NCI-H524 (cell line): ENCODE measurements around the gene TLNRD1.
A peak's percentile ranks its signal among the peaks of the same experiment; 100 is the strongest.
"Not testable (repeated sequence)": the region's sequence is repeated elsewhere in the genome, so short reads cannot be mapped to it uniquely, and the experiment has no call there.

Experiments
- DNase-seq, 2 experiments: peaks; one replicate each; lab custom pipeline; 2025; lab: John Stamatoyannopoulos, UW

The TLNRD1 gene

DNA sequence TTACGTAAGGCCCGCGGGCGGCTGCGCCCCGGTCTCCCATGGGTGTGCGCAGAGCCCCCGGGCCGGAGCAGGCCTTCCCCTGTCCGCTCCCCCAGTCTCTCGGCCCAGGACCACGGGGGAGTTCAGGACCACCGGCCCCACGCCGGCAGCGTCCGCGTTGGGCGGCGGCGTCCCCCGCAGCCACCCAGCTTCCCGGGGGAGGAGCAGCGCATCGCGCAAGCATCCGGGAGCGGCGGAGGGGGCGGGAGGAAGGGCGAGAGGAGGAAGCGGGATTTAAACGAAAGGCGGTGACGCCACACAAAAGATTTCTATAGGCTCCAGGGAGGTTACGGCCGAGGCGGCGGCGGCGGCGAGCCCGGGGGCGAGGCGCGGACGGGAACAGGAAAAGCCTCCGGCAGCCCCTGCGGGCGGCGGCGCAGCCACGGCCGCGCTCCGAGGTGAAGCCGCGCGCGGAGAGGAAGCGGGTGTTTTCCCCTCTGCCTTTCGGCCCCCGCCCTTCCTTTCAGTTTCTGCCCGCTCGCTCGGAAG, at the start of gene TLNRD1:
TLNRD1 (plus strand) TSS at position 300 of the 528 bp plus-strand sequence. CDS start 1,349 bp downstream, outside the sequence.
- DNase-seq: peak; percentile 60 to 81

DNA sequence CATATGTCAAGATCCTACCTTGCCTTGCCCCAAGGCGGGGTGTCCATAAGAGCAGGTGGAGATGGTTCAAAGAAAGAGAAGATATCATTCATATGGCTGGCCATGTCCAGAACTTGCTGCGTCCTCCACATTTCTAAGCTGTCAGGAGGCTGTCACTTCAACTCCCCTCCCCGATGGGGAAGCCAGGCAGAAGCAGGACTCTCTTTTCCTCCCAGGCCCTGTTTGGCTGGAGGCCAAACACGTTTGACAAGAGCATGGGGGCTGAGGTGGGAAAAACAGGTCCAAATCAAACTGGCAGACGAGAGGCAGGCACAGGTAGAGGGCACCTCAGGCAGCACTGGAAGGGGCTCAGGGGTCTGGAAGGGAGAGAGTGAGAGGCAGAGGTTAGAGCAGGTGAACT, 48.8 kb upstream of the TLNRD1 start:
- DNase-seq: no peak

DNA sequence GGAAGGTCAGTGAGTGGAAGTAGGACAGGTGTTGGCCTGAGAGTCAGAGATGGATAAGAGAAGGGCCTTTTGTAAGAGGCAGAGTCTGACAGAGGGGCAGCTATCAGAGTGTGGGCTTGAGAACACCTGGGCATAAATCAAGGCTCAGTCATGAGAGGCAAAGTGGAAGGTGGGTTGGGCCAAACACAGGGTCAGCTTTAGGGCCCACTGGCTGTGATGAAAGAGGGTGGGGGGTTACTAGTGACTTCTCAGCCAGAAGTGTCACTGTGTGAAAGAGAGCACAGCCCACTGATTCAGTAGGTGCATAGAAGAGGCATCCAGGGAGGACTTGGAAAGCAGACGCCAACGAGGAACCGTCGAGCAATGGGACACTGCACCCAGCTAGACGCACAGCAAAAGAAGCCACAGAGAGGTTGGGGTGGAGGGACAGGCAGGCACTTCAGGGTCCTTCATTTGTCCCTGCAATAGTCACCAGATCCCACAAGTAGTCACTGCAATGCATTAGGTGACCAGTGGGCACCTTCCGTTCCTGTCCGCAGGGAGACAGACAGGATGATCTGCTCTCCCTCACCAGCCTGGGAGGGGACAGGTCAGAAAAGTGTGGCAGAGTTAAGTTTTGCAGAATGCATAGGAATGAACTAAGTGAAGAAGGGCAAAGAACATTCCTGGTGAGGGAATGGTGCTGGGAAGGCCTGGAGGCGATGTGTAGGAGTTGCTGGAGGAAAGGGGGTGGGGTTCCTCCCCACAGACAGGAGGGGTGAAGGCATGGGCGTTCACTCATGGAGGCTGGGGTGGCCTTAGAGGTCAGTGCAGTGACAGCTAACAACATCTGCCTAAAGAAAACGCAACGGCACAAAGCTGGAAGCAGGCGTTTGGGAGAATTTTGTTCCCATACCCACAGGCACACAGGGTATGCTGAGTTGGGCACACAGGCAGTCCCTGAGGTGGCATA, 47.4 kb upstream of the TLNRD1 start:
- DNase-seq: no peak

DNA sequence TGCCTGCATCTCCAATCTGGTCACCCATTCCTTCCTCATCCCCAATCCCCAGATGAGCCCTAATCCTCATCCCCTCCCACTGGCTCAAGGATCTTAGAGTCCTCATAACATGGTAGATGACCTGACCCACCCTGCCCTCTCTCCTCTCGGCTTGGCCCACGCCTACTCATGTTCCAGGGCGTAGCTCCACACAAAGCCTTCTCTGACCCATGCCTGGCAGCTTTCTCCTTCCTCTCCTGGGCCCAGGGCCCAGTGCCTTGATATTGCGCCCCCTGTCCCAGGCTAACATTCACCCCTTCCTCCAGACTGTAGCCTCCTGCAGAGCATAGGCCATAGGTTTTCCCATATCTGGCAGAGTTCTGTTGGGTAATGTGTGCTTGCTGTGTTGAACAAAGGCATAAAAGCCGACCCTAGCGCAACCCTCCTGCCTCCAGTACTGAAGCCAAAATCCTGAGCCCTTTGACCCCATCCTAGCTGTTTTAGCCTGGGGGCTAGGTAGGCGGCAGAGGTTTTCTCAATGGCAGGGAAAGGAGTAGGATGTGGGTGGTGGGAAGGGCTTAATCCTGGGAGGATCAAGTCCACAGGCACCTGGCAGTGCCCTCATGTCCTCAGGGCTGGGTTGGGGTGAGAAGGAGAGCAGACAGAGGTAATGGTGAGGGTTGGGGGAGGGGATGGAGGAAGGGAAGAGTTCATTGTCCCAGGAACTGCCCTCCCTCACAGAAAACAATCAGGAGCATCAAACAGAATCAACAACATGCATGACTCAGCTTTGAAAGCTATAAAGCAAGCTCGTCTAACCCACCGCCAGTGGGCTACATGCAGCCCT, 46.6 kb upstream of the TLNRD1 start:
- no peak for DNase-seq

DNA sequence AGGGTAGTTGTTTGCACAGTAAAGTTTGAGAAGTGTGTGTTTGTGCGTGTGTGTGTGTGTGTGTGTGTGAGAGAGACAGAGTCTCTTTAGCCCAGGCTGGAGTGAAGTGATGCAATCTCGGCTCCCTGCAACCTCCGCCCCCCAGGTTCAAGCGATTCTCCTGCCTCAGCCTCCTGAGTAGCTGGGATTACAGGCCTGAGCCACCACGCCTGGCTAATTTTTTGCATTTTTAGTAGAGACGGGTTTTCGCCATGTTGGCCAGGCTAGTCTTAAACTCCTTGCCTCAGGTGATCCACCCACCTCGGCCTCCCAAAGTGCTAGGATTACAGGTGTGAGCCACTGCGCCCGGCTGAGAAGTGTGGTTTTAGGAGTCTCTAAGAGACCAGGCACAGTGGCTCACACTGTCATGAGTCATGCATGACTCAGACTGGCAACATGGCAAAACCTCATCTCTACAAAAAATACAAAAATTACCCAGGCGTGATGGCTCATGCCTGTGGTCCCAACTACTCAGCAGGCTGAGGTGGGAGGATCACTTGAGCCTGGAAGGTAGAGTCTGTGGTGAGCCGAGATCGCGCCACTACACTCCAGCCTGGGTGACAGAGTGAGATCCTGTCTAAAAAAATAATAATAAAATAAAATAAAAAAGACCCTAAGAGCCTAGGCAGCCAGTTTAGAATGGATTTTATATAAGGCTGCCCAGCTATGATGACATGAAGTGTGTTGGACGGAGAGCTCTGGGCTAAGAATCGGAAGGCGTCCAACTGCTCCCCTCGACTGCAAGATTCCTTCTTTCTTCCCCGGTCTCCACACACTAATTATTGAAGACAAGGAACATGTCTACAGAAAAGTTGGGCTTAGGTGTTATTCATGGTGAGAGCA, 44.9 kb upstream of the TLNRD1 start:
- not testable (repeated sequence) for DNase-seq

DNA sequence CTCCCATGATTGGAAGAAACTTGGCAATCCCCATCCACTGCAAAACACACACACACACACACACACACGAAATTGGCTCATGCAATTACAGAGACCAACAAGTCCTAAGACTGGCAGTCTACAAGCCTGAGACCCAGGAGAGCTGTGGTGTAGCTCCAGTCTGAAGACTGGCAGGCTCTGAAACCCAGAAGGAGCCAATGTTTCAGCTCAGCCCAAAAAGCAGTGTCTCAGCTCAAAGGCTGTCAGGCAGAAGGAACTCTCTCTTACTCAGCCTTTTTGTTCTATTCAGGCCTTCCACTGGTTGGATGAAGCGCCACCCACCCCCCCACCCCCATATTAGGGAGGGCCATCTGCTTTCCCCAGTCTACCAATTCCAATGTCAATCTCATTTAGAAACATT, 43.2 kb upstream of the TLNRD1 start:
- peak in 1 of 2 experiments; percentile 6 for DNase-seq

DNA sequence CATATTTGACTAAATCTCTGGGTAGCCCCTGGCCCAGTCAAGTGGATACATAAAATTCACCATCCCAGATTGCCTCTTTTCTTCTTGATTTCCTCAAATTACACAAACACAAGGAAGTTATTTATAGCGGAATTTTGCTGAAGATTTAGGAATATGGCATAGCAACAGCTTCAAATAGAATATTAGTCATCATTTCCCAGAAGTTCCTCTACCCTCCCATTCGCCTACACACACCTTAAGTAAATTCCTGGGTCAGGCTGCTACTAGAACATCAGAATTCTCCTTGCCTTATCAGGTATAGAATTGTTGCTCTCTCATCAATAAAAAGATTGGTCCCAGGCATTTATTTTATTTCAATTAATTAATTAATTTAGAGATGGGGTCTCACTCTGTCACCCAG, 42.7 kb upstream of the TLNRD1 start:
- no peak for DNase-seq

DNA sequence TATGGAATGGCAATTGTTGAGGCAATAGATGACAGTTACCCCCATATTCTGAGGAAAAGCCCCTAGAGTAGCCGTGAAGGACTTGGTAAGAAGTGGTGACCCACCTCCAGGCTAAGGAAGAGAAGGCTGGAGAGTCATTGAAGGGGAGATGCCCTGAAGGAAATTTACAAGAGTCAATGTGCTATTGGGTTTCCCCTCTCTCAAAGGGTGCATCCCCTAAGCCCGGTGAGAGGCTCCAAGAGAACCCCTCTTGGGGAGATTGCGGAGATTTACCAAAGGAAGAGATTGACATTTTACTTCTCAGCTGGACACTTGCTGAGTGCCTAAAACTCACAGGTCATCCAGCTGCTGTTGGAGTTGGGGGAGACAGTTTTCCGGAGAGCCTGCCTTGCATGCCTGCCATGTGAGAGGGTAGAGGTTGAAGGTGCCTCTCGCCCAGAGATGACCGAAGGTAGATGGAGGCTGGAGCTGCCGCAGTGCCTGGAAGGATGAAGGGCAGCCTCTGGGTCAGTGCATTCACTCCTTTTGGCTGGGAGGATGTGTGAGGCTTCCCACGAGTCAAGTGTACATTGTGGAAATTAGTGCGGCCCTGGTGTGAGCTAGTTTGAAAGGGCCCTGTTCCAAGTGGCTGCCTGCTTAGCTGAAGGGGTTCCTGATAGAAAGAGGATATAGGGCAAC, 41.8 kb upstream of the TLNRD1 start:
- no peak for DNase-seq

DNA sequence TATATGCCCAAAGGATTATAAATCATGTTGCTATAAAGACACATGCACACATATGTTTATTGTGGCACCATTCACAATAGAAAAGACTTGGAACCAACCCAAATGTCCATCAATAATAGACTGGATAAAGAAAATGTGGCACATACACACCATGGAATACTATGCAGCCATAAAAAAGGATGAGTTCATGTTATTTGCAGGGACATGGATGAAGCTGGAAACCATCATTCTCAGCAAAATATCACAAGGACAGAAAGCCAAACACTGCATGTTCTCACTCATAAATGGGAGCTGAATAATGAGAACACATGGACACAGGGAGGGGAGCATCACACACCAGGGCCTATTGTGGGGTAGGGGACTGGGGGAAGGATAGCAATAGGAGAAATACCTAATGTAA, 35.3 kb upstream of the TLNRD1 start:
- not testable (repeated sequence) for DNase-seq

DNA sequence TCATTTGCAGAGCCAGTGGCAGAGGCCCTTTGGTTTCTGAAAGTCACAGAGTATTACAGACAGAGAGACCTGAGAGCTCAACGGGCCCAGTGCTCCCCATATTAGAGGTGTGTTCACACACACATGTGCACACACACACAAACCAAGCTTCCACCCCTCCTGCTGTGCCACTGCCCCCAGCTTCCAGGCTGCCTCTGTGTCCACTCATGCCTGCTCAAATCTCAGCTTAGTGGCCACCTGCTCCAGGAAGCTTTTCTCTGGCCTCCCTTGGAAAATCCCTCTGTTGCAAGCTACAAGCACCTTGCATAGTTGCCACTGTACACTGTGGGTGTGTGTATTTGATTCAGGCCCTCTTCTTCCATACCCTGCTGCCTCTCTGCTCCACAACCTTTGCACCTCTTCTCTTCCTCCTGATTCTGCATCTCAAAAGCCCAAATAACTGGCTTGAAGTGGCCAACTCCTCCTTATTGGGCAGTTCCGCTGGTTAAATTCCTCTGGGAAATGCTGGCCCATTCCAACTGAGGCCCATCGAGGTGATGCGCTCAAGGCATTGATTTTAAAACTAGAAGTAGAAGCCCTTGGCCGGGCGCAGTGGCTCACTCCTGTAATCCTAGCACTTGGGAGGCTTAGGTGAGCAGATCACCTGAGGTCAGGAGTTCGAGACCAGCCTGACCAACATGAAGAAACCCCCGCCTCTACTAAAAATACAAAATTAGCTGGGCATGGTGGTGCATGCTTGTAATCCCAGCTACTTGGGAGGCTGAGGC, 34.1 kb upstream of the TLNRD1 start:
- peak in 1 of 2 experiments; percentile 31 for DNase-seq

DNA sequence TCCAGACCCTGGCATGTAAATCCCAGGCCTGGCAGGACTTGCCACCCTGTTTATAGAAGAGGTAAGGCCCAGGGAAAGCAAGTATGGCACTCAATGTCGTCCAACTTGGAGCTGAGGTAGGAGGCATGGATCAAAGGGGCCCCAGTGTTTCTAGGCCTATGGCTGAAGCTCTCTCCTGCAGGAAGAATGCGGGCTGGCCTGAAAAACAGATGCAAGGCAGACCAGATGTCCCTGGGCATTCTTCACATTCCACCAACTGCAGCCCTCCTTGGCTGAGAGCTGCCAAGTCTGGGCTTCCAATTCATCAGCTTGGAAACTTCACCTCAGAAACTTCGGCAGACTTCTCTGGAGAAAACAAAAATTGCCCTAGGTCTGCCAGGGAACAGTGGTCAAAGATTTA, 33.3 kb upstream of the TLNRD1 start:
- DNase-seq: no peak

DNA sequence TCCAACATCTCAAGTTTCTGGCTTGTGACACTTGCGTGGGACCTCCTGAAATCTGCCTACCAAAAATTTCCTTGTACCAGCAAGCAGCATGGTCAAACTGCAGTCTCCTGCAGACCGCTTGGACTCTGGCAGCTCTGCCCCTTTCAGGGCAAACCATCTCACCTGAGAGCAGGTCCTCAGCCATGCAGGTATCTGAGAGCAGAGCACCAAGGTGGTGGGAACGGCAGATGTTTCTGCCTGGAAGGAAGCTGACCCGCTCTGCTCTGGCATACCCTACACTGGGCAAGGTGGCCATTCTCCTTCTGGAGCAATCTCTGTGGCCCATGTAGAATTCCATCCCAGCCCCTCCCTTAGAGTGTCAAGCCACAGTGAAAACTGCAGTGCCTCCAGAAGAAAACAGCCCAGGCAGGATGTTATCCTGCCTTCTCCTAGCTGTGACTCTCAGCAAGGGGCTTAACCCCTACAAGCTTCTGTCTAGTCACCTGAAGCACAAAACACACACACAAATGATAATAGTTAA, 32.7 kb upstream of the TLNRD1 start:
- no peak for DNase-seq

DNA sequence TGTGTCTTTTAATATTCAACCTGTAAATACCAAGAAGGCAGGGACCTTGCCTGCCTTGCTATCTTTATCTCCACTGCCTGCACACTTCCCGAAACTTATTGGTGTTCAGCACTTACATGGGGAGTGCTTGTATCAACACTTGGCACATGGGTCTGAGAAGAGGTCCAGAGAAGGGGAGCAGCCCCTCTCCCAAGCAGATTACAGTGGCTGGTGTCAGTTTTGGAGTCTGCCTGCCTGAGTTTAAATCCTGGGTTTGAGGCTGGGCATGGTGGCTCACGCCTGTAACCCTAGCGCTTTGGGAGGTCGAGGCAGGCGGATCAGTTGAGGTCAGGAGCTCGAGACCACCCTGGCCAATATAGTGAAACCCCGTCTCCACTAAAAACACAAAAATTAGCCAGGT, 31.4 kb upstream of the TLNRD1 start:
- no peak for DNase-seq

DNA sequence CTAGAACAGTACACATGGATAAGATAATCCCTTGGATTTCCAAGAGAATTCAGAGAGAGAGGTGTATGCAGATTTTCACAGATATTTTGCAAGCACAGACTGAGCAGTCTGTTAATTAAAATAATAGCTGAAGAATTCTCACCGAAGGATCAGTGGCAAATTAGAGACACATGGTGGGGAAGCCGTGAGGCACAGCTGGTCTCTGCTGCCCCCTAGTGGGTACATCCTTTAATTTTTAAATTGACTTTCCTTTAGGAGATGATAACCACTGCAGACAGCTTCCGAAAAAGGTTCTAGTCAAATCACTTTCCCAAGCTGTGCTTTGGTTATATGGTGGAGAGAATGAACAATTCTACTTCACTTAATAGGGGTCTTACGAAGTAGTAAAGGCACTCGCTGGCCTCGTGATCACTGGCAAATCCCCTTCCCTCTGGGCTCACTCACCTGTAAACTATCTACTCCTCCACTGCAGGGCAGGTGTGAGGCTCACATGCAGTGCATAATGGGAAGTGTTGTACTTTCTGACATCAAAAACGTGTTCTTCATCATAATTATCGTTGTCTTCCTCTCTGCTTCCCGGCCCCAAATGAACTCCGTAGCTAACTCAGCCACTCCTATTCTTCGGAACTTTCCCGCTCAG, 30.6 kb upstream of the TLNRD1 start:
- DNase-seq: peak; percentile 45 to 75

DNA sequence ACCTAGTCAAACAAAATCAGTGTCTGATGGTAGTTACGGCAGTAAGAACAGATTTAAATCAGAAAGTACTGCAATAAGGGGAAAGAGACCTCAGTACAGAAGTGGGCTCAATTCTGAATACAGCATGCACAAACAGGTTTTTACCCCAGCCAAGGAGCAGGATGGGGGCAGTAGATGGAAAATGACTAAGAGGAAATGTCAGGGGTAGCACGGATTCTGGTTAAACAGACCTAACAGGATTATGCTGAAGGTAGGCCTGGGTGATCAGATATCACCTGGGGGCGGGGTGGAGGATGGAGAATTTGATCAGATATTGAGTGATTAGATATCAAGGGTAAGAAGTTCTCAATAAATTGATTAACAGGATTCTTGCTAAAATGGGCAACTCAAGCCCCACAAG, 30.1 kb upstream of the TLNRD1 start:
- no peak for DNase-seq

DNA sequence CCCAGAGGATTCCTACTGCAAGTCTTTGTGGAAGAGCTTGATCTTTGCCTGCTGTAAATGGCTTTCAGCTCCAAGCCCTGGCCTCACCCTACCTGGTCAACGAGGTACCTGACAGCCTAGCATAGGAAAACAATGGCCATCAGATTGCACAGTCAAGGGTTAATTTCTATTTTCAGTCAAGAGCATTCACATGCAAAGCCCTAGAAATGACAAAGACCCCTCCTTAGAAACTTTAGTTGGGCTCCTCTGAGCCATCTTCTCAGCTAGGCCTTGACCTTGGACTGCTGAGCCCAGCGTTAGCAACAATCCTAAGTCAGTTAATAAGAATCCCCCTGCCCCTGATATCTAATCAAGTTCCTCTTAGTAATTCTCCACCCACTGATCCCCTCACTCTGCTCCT, 29.6 kb upstream of the TLNRD1 start:
- no peak for DNase-seq

DNA sequence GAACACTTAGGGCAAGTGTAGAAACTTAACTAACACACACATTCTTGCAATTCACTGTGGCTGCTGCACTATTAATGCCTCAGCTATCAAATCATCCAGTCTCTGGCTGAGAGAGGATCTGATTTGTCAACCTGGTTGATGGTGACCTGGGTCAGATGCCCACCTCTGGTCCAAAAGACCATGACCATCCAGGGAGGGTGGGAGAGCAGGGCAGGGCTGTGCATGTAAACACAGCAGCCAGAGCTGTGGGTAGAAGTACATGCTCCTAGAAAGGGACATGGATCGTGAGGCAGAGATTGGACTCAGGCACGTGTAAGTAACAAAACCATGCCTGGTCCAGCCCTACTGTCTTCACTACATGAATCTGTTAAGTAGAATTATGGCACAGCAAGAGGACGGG, 28.4 kb upstream of the TLNRD1 start:
- no peak for DNase-seq

DNA sequence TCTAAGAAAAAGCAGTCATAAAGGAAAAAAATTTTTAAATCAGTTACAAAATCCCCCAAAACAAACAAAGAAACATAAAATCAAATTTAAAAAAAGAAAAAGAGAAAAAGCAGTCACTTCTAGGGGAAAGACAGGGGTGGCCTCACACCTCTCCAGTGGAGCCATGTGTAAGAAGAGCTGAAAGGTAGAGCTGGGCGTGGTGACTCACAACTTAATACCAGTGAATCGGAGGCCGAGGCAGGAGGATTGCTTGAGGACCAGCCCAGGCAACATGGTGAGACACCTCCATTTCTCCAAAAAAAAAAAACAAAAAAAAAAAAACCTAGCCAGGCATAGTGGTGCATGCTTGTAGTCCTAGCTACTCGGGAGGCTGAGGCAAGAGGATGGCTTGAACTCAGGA, 25.8 kb upstream of the TLNRD1 start:
- no peak for DNase-seq

DNA sequence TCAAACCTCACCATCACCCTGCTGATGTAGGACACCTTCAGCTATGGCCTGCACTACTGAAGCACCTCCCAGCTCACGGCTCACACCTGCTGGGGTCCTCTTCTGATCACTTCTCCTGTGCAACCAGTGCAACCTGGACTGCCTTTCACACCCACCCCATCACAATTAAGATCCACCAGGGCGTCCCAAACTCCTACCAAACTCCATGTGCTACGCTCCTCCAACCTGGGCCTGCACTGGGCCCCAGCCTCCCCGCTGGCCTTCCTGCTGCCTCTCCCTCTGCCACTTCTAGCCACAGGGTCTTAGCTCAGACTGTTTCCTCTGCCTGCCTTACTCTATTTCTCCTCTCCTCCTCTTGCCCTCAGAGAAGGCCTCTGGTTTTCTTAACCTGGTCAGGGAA, 23.9 kb upstream of the TLNRD1 start:
- DNase-seq: no peak

DNA sequence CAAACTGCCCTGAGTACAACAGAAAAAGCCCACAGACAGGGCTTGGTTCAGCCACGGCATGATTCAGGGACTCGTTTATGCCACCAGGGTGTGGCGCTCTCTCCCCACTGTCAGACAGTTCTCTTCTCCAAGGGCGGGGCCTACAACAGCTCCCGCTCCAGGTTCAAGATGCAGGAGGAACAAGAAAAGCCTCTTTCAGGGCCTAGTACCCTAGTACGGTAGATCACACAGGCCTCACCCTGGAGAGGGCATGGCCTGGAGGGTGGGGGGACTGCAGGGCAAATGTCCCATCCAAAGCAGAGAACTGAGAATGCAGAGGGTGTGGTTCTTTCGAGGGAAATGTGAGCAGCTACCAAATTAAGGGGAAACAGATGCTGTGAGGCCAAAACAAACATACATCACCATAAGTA, 23.1 kb upstream of the TLNRD1 start:
- DNase-seq: peak; percentile 75 to 87
